ENCODE results near the gene EFTUD2.

EFTUD2 gene

GRCh38 chr17:44925731-44926697 lies 26.8 kb upstream of the EFTUD2 start:
- peak; percentile 27 for DNase-seq

GRCh38 chr17:44924107-44924544 lies 24.9 kb upstream of the EFTUD2 start:
- DNase-seq = no peak

- peak; percentile 23 for DNase-seq
Observed at GRCh38 chr17:44922746-44923470, 23.7 kb upstream of the EFTUD2 start.

- DNase-seq = peak; percentile 23
Observed at GRCh38 chr17:44922136-44922535, 22.9 kb upstream of the EFTUD2 start.

DNA sequence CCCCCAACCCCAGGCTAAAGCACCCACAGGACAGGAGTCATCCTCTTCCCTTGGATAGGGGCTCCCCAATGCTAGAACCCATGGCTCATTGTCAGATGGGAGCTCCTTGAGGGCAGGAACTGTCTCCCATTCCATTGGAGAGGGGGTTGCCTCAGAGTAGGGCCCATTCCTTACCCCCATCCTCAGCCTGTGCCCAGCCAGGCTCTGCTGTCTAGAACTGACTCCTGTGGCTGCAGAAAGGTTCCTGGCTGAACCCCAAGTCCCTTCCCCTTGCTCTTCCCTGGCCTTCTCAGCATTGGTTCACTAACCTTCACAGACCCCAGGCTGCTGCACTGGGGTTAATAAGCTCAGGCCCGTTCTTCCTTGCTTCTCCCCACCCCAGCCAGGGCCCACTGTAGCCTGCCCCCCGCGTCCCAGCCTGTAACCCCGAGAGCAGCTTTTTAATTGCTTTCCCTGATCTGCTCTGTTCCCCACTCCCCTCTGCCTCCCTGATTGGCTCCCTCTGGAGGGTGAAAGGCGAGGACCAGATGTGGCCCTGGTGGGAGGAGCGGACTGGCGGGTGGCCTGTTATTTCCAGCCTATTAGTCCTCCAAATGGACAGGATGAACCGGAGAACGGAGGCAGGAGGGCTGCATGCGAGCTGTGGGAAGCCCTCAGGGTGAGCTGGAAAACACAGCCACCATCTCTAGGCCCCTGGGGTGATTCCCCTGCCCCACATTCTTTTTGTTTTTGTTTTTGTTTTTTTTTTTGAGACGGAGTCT lies 22.1 kb upstream of the EFTUD2 start:
- peak; percentile 29 for DNase-seq

GRCh38 chr17:44920565-44920940 lies 21.3 kb upstream of the EFTUD2 start:
- DNase-seq = peak; percentile 25

GRCh38 chr17:44919885-44920564 lies 20.8 kb upstream of the EFTUD2 start:
- DNase-seq = peak; percentile 85

GRCh38 chr17:44919411-44919810 lies 20.2 kb upstream of the EFTUD2 start:
- no peak for DNase-seq

DNA sequence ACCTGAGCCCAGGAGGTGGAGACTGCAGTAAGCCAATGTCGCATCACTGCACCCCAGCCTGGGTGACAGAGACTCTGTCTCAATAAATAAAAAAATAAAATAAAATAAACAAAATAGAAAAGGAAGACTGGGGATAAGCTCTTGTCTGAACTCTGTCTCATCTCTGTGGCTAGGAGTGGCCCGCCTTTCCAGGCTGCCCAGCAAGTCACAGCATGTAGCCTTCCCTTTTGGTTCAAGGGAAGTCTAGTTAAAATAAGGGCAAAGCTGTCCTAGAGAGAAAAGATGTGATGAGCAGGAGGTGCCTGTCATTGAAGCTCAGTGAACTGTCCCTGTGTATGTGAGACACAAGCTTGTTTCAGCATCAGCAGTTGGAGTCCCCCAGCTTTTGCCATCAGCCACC lies 18.8 kb upstream of the EFTUD2 start:
- DNase-seq = no peak

DNA sequence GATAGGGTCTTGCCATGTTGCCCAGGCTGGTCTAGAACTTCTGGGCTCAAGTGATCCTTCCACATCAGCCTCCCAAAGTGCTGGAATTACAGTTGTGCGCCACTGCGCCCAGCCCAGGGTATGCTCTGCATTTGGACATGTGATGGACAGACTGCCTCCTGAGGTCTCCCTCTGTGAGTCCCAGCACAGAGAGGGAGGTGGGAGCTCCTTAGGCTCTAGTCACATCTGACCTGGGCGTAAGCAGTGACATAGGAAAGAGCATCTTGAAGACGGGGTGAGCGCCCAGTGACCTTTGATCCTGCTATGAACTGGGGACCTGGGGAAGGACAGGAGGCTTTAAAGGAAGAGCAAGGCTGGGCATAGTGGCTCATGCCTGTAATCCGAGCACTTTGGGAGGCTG lies 18.2 kb upstream of the EFTUD2 start:
- DNase-seq = no peak

- DNase-seq = peak; percentile 69
Observed at GRCh38 chr17:44916781-44917241, 17.6 kb upstream of the EFTUD2 start.

DNA sequence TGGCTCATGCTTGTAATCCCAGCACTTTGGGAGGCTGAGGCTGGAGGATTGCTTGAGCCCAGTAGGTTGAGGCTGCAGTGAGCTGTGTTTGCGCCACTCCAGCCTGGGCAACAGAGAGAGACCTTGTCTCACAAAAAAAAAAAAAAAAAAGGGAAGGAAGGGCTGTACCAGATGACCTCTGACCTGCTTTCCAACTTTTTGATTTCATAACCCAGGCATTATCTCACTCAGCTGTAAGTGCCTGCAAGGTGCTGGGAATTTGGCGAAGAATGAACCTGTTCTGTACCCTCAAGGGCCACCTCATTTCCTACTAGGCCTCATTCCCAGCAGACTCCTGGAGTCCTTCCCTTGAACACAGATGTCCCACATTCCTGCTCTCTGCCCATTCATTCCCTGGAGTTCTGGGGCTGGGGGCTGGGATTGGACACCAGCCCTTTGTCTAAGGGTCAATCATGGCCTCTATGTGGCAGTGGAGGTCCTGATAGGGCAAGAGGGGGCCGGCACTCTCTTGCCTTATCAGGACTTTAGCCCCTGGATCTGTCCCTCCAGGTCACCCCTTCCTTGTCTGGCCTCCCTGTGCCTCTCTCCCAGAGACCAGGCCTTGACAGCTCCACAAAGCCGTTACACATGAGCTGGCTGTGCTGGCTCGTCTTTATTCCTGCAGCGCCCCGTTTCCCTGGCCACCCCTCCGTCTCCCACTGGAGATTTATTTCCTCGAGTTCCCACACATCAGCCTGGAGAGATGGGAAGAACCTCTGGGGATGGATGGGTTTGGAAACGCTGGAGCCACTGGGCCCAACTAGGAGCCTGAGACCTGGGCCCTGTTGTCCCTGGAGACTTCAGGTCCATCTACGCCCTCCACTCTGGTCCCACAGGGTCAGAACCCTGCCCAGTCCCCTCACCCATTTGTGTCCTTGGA lies 16.9 kb upstream of the EFTUD2 start:
- no peak for DNase-seq

GRCh38 chr17:44915321-44915726 lies 16.1 kb upstream of the EFTUD2 start, which contains the start of gene GFAP:
TSS of gene GFAP (minus strand) at chr17:44915500. CDS start at chr17:44915486, 14 bp downstream.
- no peak for DNase-seq

GRCh38 chr17:44914698-44915271 lies 15.5 kb upstream of the EFTUD2 start:
- no peak for DNase-seq

GRCh38 chr17:44914148-44914547 lies 14.9 kb upstream of the EFTUD2 start:
- no peak for DNase-seq

- DNase-seq = peak; percentile 23
Observed at GRCh38 chr17:44913676-44914075, 14.4 kb upstream of the EFTUD2 start.

DNA sequence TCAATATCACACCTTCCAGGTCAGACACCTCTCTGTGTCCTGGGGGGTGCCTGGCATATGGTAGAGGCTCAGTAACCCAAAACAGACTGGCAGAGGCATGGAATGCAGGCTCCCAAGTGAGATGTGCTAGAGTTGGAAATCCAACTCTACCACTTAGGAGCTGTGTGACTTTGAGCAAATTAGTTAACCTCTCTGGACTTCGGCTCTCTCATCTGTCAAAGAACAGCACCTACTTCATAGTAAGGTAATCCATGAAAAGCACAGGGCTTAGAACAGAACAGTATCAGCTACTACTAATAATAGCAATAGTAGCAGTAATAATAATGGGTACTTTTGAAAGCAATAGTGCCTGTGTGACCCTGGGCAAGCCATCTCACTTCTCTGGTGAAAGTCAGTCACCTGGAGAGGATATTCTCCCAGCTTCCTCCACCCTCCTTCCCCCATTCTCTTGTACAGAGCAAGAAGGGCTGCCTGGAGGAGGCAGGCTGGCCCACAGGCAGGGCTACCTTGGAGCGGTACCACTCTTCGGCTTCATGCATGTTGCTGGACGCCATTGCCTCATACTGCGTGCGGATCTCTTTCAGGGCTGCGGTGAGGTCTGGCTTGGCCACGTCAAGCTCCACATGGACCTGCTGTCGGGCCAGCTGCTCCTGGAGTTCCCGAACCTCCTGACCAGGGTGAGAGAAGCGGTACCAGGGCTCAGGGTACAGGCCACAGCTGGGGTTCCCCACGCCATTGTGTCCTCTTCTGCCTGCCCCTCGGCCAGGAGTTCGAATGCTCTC lies 13.7 kb upstream of the EFTUD2 start:
- no peak for DNase-seq

GRCh38 chr17:44911133-44912001 lies 12.1 kb upstream of the EFTUD2 start:
- DNase-seq = no peak
